H9 (cell line): ENCODE results near the gene ANXA3. TPM values are rescaled to one million over a fixed set of nuclear protein-coding genes. Genes with fewer than 3 reads are reported as not detected.

Experiments used
- DNase-seq: peaks from one replicate; pipeline ENCODE4 v3.0.0-alpha.2; 2017
- H2AFZ ChIP-seq: one replicate; pipeline ENCODE4 v1.6.1; 2013; ENCODE audit warnings: mild to moderate bottlenecking, low read length, control low read depth, moderate library complexity
- H2AK5ac ChIP-seq: 2 replicates; pipeline ENCODE4 v1.6.1; 2013; ENCODE audit warnings: low read length, control low read depth, mixed read lengths; ENCODE audit not compliant: insufficient read length
- H2BK120ac ChIP-seq: one replicate; pipeline ENCODE4 v1.6.1; 2013; ENCODE audit warnings: low read depth, mild to moderate bottlenecking, low read length, control low read depth, inconsistent platforms; ENCODE audit not compliant: poor library complexity, severe bottlenecking
- H2BK12ac ChIP-seq: 2 replicates; pipeline ENCODE4 v1.6.1; 2013; ENCODE audit warnings: low read length, control low read depth, mixed read lengths, low read depth; ENCODE audit not compliant: insufficient read length
- H2BK15ac ChIP-seq: 2 replicates; pipeline ENCODE4 v1.6.1; 2013; ENCODE audit warnings: low read depth, low read length, control low read depth
- H2BK20ac ChIP-seq: one replicate; pipeline ENCODE4 v1.6.1; 2013; ENCODE audit warnings: low read depth, mild to moderate bottlenecking, low read length, control low read depth, inconsistent platforms; ENCODE audit not compliant: poor library complexity, severe bottlenecking
- H2BK5ac ChIP-seq: 2 replicates; pipeline ENCODE4 v1.6.1; 2013; ENCODE audit warnings: low read length, control low read depth, mixed read lengths; ENCODE audit not compliant: insufficient read length
- H3K14ac ChIP-seq: 2 replicates; pipeline ENCODE4 v1.6.1; 2013; ENCODE audit warnings: low read length, control low read depth; ENCODE audit not compliant: insufficient read depth
- H3K18ac ChIP-seq: 2 replicates; pipeline ENCODE4 v1.6.1; 2013; ENCODE audit warnings: low read depth, mild to moderate bottlenecking, mixed read lengths, low read length, control low read depth; ENCODE audit not compliant: insufficient read length
- H3K23ac ChIP-seq: 2 replicates; pipeline ENCODE4 v1.6.1; 2013; ENCODE audit warnings: low read length, control low read depth, mixed read lengths, low read depth; ENCODE audit not compliant: insufficient read length
- H3K23me2 ChIP-seq: 2 replicates; pipeline ENCODE4 v1.6.1; 2013; ENCODE audit warnings: low read depth, mild to moderate bottlenecking, mixed read lengths, low read length, control low read depth; ENCODE audit not compliant: insufficient read length, poor library complexity, severe bottlenecking
- H3K27ac ChIP-seq: 2 replicates; pipeline ENCODE4 v1.5.1; 2013; ENCODE audit warnings: low read length, control low read depth, mixed read lengths, low read depth; ENCODE audit not compliant: insufficient read length
- H3K27me3 ChIP-seq: 2 replicates; pipeline ENCODE4 v1.6.1; 2013; ENCODE audit warnings: low read length, control low read depth, inconsistent platforms; ENCODE audit not compliant: insufficient read depth
- H3K4ac ChIP-seq: 2 replicates; pipeline ENCODE4 v1.6.1; 2013; ENCODE audit warnings: low read depth, mild to moderate bottlenecking, control low read depth, inconsistent platforms, low read length, moderate library complexity
- H3K4me1 ChIP-seq: 2 replicates; pipeline ENCODE4 v1.6.1; 2013; ENCODE audit warnings: low read length, control low read depth, inconsistent platforms; ENCODE audit not compliant: insufficient read depth
- H3K4me2 ChIP-seq: 2 replicates; pipeline ENCODE4 v1.6.1; 2013; ENCODE audit warnings: low read length, control low read depth, mixed read lengths; ENCODE audit not compliant: insufficient read length, insufficient read depth
- H3K56ac ChIP-seq: 2 replicates; pipeline ENCODE4 v1.6.1; 2013; ENCODE audit warnings: low read depth, mild to moderate bottlenecking, mixed read lengths, low read length, control low read depth; ENCODE audit not compliant: insufficient read length
- H3K79me1 ChIP-seq: 2 replicates; pipeline ENCODE4 v1.6.1; 2013; ENCODE audit warnings: low read depth, mild to moderate bottlenecking, moderate library complexity, low read length, control low read depth, inconsistent platforms; ENCODE audit not compliant: insufficient read depth, poor library complexity, severe bottlenecking
- H3K79me2 ChIP-seq: 2 replicates; pipeline ENCODE4 v1.6.1; 2013; ENCODE audit warnings: low read length, control low read depth, inconsistent platforms; ENCODE audit not compliant: insufficient read depth
- H3K9ac ChIP-seq: 2 replicates; pipeline ENCODE4 v1.6.1; 2013; ENCODE audit warnings: low read length, control low read depth, mixed read lengths; ENCODE audit not compliant: insufficient read length; ENCODE audit errors: extremely low read depth
- H3K9me3 ChIP-seq: one replicate; pipeline ENCODE4 v1.6.1; 2013; ENCODE audit warnings: low read depth, low read length, inconsistent platforms; ENCODE audit not compliant: control insufficient read depth
- H3T11ph ChIP-seq: one replicate; pipeline ENCODE4 v1.6.1; 2013; ENCODE audit warnings: mild to moderate bottlenecking, low read length, control low read depth, inconsistent platforms
- H4K20me1 ChIP-seq: one replicate; pipeline ENCODE4 v1.6.1; 2013; ENCODE audit not compliant: control insufficient read depth, insufficient read length, insufficient read depth
- H4K5ac ChIP-seq: 2 replicates; pipeline ENCODE4 v1.6.1; 2013; ENCODE audit warnings: low read depth, mild to moderate bottlenecking, mixed read lengths, low read length, control low read depth; ENCODE audit not compliant: insufficient read length
- H4K8ac ChIP-seq: replicated peaks from 2 replicates; pipeline ENCODE4 v1.6.1; 2013; ENCODE audit warnings: low read length, control low read depth, mixed read lengths, low read depth; ENCODE audit not compliant: insufficient read length
- H4K91ac ChIP-seq: 2 replicates; pipeline ENCODE4 v1.6.1; 2013; ENCODE audit warnings: low read depth, mild to moderate bottlenecking, moderate library complexity, mixed read lengths, low read length, control low read depth; ENCODE audit not compliant: insufficient read length
- H3K27ac Mint-ChIP-seq, 3 experiments: 2 replicates in 2 of 3; 3 replicates in 1 of 3; pipeline ENCODE4 v1.8.0; 2020 to 2021; ENCODE audit warnings: mixed read lengths in 3 of 3, mild to moderate bottlenecking in 1 of 3, moderate library complexity in 1 of 3
- H3K27me3 Mint-ChIP-seq: 2 replicates; pipeline ENCODE4 v1.8.0; 2021; ENCODE audit warnings: low read depth, mild to moderate bottlenecking, moderate library complexity, mixed read lengths
- H3K36me3 Mint-ChIP-seq, 3 experiments: 2 replicates in 2 of 3; 3 replicates in 1 of 3; pipeline ENCODE4 v1.8.0; 2020 to 2021; ENCODE audit warnings: low read depth in 3 of 3, mixed read lengths in 3 of 3; ENCODE audit not compliant: insufficient read depth in 1 of 3
- H3K4me1 Mint-ChIP-seq, 2 experiments: 2 replicates each; pipeline ENCODE4 v1.8.0; 2020; ENCODE audit warnings: mixed read lengths in 2 of 2
- H3K4me3 Mint-ChIP-seq, 2 experiments: 2 replicates in 1 of 2; 3 replicates in 1 of 2; pipeline ENCODE4 v1.8.0; 2020 to 2021; ENCODE audit warnings: mild to moderate bottlenecking in 2 of 2, mixed read lengths in 2 of 2, moderate library complexity in 1 of 2
- H3K9me3 Mint-ChIP-seq, 2 experiments: 2 replicates in 1 of 2; 3 replicates in 1 of 2; pipeline ENCODE4 v1.8.0; 2020; ENCODE audit warnings: mild to moderate bottlenecking in 2 of 2, mixed read lengths in 2 of 2, moderate library complexity in 1 of 2
- WGBS: extraction: QIAGEN DNeasy Blood & Tissue Kit; methylation state at CpG from one replicate; pipeline ENCODE4 v1.1.7; 2013; ENCODE audit warnings: missing lambda C conversion rate, low lambda C conversion rate, mixed read lengths; ENCODE audit not compliant: insufficient read length; ENCODE audit errors: extremely low coverage; 5-methylcytosine and 5-hydroxymethylcytosine counted together
- total RNA-seq: library from RNA; stranded (reverse); gene quantifications from 2 replicates; pipeline ENCODE4 v1.2.1, GENCODE V29; 2021
- TF ChIP-seq, protein P1 (sequence below): fragments of 200-600 bp; sonication (generic); conservative IDR thresholded peaks from 3 replicates; pipeline ENCODE4 v1.8.0; 2021; ENCODE audit warnings: antibody characterized with exemption, mild to moderate bottlenecking

Gene ANXA3
- total RNA-seq, 1 experiment from 2014 or later: 20.6 TPM

DNA sequence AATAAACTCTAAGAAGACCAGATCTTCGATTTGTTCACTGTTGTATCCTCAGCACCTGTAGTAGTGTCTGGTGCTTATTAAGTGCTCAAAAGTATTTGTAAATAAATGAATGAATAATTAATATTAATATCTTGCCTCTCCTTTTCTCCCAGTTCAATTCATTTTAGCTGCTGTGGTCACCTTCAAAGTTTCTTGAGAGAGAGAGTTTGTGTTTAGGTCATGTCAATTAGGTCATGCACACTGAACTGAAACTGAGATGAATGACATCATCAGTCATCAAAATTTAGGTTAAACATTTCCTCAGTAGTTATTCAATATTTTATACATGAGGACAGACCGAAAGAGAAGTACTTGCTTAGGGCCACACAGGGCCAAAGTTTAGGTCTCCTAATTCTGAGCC lies 73.5 kb downstream of the ANXA3 start:
- Histone ChIP-seq H3K79me1 (no peaks in the 10 kb centered on the region), H4K91ac (no peak overlapping the region), H3K27me3 (no peaks in the 10 kb centered on the region), H2BK20ac (no peak overlapping the region), H3K4ac (no peak overlapping the region), H2BK12ac (no peak overlapping the region), H3K79me2 (no peaks in the 10 kb centered on the region; the same call in 1 of the 2 replicates), H3K9me3 (no peaks in the 10 kb centered on the region), H3T11ph (no peak overlapping the region), H3K4me2 (no peak overlapping the region), H4K5ac (no peak overlapping the region), H2BK5ac (no peak overlapping the region), H3K23ac (no peak overlapping the region), H3K9ac (no peak overlapping the region), H3K23me2 (no peaks in the 10 kb centered on the region), H2BK15ac (no peak overlapping the region), H3K56ac (no peak overlapping the region), H2AFZ (no peak overlapping the region), H4K8ac (no peak overlapping the region), H3K27ac (no peak overlapping the region), H4K20me1 (no peaks in the 10 kb centered on the region), H2BK120ac (no peak overlapping the region), H2AK5ac (no peak overlapping the region), H3K14ac (no peak overlapping the region), H3K4me1 (no peaks in the 10 kb centered on the region), H3K18ac (no peak overlapping the region)
- no peak for DNase-seq
- Mint-ChIP-seq H3K27me3 (no peaks in the 10 kb centered on the region), H3K27ac (no peak overlapping the region), H3K4me1 (peaks cover 7 to 12% of the 10 kb centered on the region in 2 experiments), H3K9me3 (no peaks in the 10 kb centered on the region), H3K4me3 (no peak overlapping the region), H3K36me3 (no peaks in the 10 kb centered on the region)
- WGBS: no CpG with 5 or more reads among the region's 2 CpGs
- TF ChIP-seq, protein P1, sequence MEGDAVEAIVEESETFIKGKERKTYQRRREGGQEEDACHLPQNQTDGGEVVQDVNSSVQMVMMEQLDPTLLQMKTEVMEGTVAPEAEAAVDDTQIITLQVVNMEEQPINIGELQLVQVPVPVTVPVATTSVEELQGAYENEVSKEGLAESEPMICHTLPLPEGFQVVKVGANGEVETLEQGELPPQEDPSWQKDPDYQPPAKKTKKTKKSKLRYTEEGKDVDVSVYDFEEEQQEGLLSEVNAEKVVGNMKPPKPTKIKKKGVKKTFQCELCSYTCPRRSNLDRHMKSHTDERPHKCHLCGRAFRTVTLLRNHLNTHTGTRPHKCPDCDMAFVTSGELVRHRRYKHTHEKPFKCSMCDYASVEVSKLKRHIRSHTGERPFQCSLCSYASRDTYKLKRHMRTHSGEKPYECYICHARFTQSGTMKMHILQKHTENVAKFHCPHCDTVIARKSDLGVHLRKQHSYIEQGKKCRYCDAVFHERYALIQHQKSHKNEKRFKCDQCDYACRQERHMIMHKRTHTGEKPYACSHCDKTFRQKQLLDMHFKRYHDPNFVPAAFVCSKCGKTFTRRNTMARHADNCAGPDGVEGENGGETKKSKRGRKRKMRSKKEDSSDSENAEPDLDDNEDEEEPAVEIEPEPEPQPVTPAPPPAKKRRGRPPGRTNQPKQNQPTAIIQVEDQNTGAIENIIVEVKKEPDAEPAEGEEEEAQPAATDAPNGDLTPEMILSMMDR: no peak
